Coronary artery (tissue), 2 donors: Measurements from ENCODE around the gene SFT2D3.

Source experiments
- DNase-seq: peaks from one replicate; pipeline ENCODE4 v3.0.0-alpha.2; 2017; ENCODE audit warnings: low spot score
- H3K27ac ChIP-seq, 2 donors: fragments of 200-600 bp; sonication (generic); one replicate each; pipeline ENCODE4 v1.5.1; 2016 to 2019
- H3K4me3 ChIP-seq: fragments of 200-600 bp; sonication (generic); 2 replicates; pipeline ENCODE4 v1.5.1; 2016; ENCODE audit warnings: mild to moderate bottlenecking, moderate library complexity
- CTCF ChIP-seq: fragments of 200-600 bp; sonication (generic); IDR thresholded peaks from one replicate; pipeline ENCODE4 v1.5.1; 2019; ENCODE audit warnings: antibody characterized with exemption

Gene SFT2D3, protein sequence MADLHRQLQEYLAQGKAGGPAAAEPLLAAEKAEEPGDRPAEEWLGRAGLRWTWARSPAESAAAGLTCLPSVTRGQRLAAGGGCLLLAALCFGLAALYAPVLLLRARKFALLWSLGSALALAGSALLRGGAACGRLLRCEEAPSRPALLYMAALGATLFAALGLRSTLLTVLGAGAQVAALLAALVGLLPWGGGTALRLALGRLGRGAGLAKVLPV

DNA sequence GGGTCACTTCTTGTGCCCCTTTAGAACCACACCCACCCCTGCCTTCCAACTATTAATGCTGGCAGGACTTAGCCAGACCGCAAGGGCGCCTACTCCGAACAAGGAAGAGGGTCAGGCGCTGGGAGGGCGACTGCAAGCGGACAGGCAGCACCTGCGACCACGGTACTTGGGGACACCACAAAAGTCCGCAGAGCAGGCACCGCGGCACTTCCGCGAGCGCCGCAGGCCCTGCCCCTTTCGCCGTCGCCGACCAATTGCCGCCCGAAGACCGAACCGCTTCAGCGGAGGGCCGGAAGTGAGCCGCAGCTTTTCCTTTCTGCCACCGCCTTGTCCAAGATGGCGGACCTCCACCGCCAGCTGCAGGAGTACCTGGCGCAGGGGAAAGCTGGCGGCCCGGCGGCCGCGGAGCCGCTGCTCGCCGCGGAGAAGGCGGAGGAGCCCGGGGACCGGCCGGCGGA lies at the start of gene SFT2D3:
Gene SFT2D3 (plus strand): TSS at position 305 of the 458 bp plus-strand sequence. CDS start 32 bp downstream, at position 337.
- peak; percentile 95 for DNase-seq
- Histone ChIP-seq H3K4me3 (peak within 1 kb of the TSS; percentile 89), H3K27ac (peak within 1 kb of the TSS; percentile 89 to 97)
- TF ChIP-seq CTCF = no peak

DNA sequence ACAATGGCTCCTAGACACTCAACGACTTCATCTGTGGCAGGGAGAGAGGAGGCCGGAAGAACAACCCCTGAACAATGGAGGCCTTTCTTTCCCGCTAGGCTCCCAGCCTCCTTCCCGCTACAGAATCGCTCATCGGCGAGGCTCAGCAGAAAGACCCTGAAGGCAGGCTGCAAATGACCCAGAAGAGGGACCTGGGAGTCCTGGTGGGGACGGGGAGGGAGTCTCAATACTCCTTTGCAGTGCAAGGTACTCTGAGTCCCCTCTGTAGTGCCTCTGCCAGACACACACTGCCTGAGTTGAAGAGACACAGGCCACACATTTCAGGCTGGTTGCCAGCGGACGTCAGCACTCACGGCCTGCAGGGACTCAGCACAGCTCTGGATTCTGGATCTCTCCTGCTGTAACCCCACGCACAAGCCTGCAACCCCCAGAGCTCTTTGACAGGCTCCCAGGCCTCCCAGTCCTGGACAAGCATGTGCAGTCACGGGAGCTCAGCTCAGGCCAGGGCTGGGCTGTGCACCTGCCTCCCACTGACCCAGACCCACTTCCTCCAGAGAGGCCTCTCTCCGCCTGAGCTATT lies 49.2 kb upstream of the SFT2D3 start:
- H3K27ac ChIP-seq = peak overlapping the region; percentile 39 to 77
- no peak overlapping the region for H3K4me3 ChIP-seq
- no peak for TF ChIP-seq CTCF
- no peak for DNase-seq

GRCh38 chr2:127652786-127653357 lies 48.4 kb upstream of the SFT2D3 start:
- H3K27ac ChIP-seq = peak overlapping the region; percentile 39 to 77
- H3K4me3 ChIP-seq = no peak overlapping the region
- no peak for TF ChIP-seq CTCF
- no peak for DNase-seq

DNA sequence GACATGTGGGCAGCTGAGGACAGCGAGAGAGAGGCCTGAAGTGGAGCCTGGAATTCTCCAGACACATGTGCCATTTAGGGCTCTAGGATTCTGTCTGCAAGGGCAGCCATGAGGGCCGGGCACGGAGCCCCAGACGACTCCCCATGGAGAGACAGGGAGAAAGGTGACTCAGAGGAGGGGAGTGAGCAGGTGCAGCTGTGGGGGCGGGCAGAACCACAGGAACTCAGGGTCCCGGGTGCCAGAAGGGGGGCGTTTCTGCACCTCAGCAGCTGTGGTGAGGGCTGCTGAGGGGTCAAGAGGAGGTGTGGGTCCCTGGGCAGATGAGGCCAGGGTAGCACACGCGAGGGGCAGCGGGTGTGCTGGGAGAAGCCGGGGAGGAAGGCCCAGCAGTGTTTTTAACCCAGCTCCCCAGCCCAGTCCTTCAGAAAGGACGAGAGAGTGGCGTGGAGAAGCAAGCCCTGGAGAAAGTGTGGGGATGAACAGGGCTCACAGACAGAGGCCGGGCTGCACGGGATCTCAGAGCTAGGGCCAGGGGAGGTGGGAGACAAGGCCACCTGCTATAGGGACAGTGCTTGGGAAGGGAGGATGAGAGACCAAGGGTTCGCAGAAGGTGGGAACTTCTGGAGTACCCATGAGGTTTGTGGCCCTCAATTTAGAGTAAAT lies 47.7 kb upstream of the SFT2D3 start:
- no peak for DNase-seq
- peak overlapping the region; percentile 39 to 77 for H3K27ac ChIP-seq
- H3K4me3 ChIP-seq = no peak overlapping the region
- TF ChIP-seq CTCF = no peak

GRCh38 chr2:127654084-127654837 lies 47.0 kb upstream of the SFT2D3 start:
- H3K27ac ChIP-seq = peak overlapping the region in 1 of 2 donors; percentile 77
- no peak overlapping the region for H3K4me3 ChIP-seq
- DNase-seq = no peak
- TF ChIP-seq CTCF = no peak

DNA sequence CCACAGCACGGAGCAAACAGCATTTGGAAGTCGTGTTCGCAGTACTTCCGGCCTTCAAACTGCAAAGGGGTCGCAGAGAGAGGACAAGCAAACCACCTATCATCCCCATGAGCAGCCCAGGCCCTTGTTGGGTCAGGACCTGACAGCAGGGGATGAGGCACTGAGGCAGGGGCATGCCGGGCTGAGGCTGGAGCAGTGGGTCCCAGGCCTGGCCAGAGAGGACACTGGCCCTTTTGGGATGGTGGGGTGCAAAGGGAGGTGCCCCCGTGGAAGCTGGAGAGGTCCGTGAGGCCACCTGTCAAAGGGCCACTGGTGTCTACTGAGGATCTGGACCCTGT lies 46.5 kb upstream of the SFT2D3 start:
- no peak for DNase-seq
- Histone ChIP-seq H3K4me3 (no peak overlapping the region), H3K27ac (peak overlapping the region in 1 of 2 donors; percentile 77)
- no peak for TF ChIP-seq CTCF
